AG04449 (cell line): Measurements from ENCODE around the gene UPK1B.
"Not testable (repeated sequence)": the region's sequence is repeated elsewhere in the genome, so short reads cannot be mapped to it uniquely, and the experiment has no call there.

Experiments used
- CTCF ChIA-PET: fragments of 350-600 bp; formaldehyde crosslinking; extraction: SDS; loops from one replicate; lab custom pipeline; 2021; ENCODE audit warnings: antibody characterized with exemption; lab: Yijun Ruan, JAX
- POLR2A ChIA-PET: fragments of 400-600, 350-600 bp; formaldehyde crosslinking; extraction: SDS; loops from one replicate; lab custom pipeline; 2020; ENCODE audit warnings: antibody characterized with exemption, inconsistent platforms; lab: Yijun Ruan, JAX
- DNase-seq: peaks from one replicate; pipeline ENCODE4 v3.0.0-alpha.2; 2010; ENCODE audit warnings: low read depth, low spot score
- H3K4me3 ChIP-seq: 2 replicates; pipeline ENCODE4 v1.5.1; 2011; ENCODE audit warnings: low read depth, mild to moderate bottlenecking, control low read depth, low read length
- CTCF ChIP-seq: IDR thresholded peaks from one replicate; pipeline ENCODE4 v1.5.1; 2011; ENCODE audit warnings: mild to moderate bottlenecking, moderate library complexity, low read length, control low read depth, inconsistent platforms; ENCODE audit not compliant: insufficient read depth; ENCODE audit errors: missing control alignments

UPK1B gene

DNA sequence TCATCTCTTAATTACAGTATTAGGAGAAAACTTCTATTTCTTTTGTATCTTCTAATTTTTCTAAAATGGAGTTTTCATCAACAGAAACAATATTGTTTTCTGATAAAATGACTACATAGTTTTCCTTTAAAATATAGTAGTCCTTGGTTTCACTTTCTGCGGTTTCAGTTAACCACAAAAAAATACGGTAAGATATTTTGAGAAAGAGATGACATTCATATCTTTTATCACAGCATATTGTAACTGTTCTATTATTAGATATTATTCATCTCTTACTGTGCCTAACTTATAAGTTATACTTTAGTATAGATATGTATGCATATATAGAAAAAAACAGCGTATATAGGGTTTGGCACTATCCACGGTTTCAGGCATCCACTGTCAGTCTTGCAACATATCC lies 65.0 kb downstream of the UPK1B start:
- peak overlapping the region; percentile 79 for H3K4me3 ChIP-seq
- TF ChIP-seq CTCF: no peak
- POLR2A ChIA-PET: interaction anchor here (0.7 kb wide), 1 partner anchor 180 kb away, joined by 3 read pairs; no protein-coding TSS in a partner anchor
- DNase-seq: no peak
- CTCF ChIA-PET: no interaction called here

GRCh38 chr3:119239206-119239820 lies 65.9 kb downstream of the UPK1B start:
- POLR2A ChIA-PET: interaction anchor here (0.7 kb wide), 1 partner anchor 179 kb away, joined by 3 read pairs; no protein-coding TSS in a partner anchor
- H3K4me3 ChIP-seq: peak overlapping the region; percentile 79
- CTCF ChIA-PET: interaction anchor here (0.6 to 7.0 kb wide), 5 partner anchors 59 to 441 kb away, joined by 3 to 173 read pairs (median 16); partner anchors contain the start of gene TEX55
- no peak for TF ChIP-seq CTCF
- no peak for DNase-seq

DNA sequence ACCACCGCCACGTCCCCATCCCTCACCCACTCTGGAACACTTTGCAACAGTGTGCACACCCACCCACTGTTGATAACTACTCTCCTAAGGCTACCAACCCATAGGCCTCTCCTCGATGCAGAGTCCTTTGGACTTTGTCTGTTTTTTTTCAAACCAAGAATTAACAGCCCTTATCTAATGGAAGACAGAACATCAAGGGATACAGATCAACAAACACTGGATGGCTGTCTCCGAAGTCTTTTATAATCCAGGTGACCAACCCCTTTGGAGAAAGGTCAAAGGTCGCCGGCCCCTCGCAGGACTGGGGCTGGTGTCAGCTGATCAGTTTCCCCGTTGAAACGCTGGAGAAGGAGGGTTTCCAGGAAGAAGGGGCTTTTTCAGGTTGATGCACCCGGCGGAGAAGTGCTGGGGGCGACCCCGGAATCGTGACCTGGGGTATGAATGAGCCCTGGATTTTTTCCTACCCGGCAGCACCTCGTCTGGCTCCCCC lies 66.7 kb downstream of the UPK1B start:
- peak overlapping the region; percentile 79 for H3K4me3 ChIP-seq
- TF ChIP-seq CTCF: no peak
- ChIA-PET POLR2A (interaction anchor here (1.0 to 1.5 kb wide), 3 partner anchors 55 to 258 kb away, joined by 3 to 6 read pairs (median 3); partner anchors contain the start of gene TIMMDC1), CTCF (interaction anchor here (1.1 to 7.0 kb wide), 20 partner anchors 9 to 440 kb away, joined by 3 to 173 read pairs (median 8); partner anchors contain the start of genes IGSF11 and TEX55)
- DNase-seq: no peak

- H3K4me3 ChIP-seq: peak within 1 kb of the TSS; percentile 79
- CTCF ChIA-PET: interaction anchor here (0.5 to 7.0 kb wide), 48 partner anchors 8 to 440 kb away, joined by 3 to 173 read pairs (median 3); partner anchors contain the start of genes IGSF11 and TEX55
- POLR2A ChIA-PET: interaction anchor here (0.7 to 1.5 kb wide), 10 partner anchors 17 to 258 kb away, joined by 3 to 7 read pairs (median 4); partner anchors contain the start of gene TIMMDC1
- no peak for TF ChIP-seq CTCF
- DNase-seq: no peak
Measured at GRCh38 chr3:119240591-119241434, 67.4 kb downstream of the UPK1B start, which contains the start of gene B4GALT4. TSS of gene B4GALT4 (minus strand) at chr3:119240878. CDS start at chr3:119230099, 10,779 bp downstream.

GRCh38 chr3:119242387-119243057 lies 69.1 kb downstream of the UPK1B start:
- CTCF ChIA-PET: interaction anchor here (1.3 to 7.0 kb wide), 15 partner anchors 14 to 438 kb away, joined by 3 to 173 read pairs (median 7); partner anchors contain the start of gene TEX55
- POLR2A ChIA-PET, DNase-seq, H3K4me3 ChIP-seq: not testable (repeated sequence)

- ChIA-PET POLR2A (interaction anchor here (0.7 kb wide), 1 partner anchor 203 kb away, joined by 3 read pairs; no protein-coding TSS in a partner anchor), CTCF (interaction anchor here (0.7 to 7.0 kb wide), 3 partner anchors 8 to 99 kb away, joined by 4 to 173 read pairs (median 4); partner anchors contain the start of gene TEX55)
- H3K4me3 ChIP-seq, DNase-seq: not testable (repeated sequence)
Measured at GRCh38 chr3:119243058-119243529, 69.7 kb downstream of the UPK1B start.
